HG03575 (cell line): ENCODE measurements around the gene GPANK1.

Source experiments
- ATAC-seq: cut with Tn5 transposase; IDR thresholded peaks from one replicate; pipeline ENCODE4 v1.9.1; 2021; ENCODE audit not compliant: unreplicated experiment, insufficient number of reproducible peaks, low FRiP score; ENCODE audit errors: extremely low read depth

Gene GPANK1

DNA sequence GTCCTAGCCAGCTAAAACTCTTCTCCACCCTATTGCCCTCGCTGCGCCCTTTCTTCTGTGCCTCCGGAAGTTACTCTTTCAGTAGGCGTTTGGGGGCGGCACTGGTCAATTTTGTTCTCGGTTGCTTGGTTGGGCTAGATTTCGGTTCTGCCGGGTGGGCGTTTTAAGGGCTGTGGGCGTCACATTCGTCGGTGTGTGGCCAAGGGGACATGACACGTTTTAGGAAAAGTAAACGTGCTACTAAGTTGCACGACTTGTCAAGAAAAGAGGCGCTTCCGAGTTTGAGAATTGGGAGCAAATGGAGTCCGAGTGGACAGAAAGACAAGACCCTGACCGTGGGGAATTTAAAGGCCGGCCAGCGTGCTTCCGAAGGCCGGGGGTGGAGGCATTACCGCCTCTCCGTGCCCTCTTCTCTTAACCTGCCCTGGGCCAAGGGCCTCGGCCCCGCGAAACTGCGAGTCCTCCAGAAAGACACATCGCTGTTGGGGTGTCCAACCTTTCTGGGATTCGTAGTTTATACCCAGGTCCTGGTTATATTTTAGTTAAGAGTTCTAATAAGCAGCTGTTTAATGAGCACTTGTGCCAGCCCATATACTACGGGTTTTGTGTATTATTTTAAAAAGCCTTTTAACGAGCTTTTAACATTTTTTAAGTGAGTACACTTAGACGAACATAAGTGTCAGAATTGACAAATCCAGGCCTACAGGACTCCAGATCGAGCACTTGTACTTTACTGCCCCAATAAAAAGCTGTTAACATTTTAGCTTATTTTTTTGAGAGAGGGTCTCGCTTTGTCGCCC is 11.7 kb downstream of the GPANK1 start:
- no peak for ATAC-seq

- no peak for ATAC-seq
These were observed 13.1 kb downstream of the GPANK1 start for GRCh38 chr6:31651602-31652191.

DNA sequence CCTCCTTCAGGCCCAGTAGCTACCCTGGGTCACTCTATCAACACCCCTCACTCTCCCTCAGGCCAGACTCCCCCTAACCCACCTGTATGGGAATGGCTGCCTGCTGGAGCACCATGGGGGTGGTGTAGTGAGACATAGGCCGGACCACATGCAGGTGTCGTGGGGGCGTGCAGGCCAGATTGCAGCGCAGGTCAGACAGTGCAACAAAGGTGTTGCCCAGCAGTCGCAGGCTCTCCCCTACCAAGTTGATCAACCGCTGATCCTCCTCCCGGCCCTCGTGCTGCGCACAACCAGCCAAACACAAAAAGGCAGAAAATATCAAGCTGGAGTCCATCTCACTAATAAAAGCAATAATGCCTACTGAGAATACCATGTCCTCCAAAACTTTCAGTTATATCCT is 19.5 kb downstream of the GPANK1 start:
- no peak for ATAC-seq

DNA sequence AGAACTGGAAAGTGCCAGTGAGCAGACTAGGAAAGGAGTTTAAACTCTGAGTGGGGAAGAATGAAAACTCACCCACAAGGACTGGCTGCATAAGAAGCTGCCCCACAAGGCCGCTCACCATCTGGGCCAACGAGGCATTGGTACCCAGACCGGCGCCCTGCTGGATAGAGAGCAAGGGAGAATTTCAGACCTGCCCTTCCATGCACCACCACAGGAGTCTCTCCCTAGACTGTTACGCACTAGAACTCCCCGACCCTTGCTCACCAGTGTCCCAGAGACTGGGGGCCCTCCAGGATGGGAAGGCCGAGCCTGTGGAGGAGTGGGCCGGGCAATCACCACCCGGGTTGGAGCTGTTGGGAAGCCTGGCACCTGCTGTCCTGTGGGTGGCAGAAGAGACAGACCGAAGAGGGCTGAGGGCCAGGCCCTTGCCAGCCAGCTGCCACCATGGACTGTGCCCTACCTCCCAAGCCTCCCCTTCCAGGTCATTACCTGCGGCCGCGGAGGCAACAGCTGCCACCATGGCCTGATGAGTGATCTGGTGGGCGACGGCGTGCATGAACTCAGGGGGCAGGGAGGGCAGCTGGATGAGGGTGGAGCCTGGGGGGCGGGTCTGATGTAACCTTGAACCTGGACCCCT is 20.9 kb downstream of the GPANK1 start:
- ATAC-seq = no peak

GRCh38 chr6:31642798-31643570 is 21.8 kb downstream of the GPANK1 start:
- no peak for ATAC-seq

DNA sequence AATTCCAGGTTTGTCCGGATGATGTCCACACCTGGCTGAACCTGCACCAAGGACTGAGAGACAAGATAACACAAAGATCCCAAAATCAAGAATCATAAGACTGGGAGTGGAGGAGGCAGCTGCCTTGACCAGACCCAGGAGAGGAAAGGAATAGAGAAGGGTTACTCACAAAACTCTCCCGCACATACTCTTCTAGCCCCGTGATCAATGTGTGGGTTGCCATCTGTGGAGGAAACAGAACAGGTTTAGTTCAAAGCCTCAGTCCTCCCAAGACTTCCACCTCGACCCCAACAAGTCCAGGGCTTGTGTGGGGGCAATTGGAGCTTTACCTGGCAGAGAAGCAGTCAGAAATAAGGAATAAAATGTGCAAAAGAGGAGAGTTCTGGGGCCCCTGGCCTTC is 23.4 kb downstream of the GPANK1 start:
- no peak for ATAC-seq

GRCh38 chr6:31640612-31641011 is 24.2 kb downstream of the GPANK1 start:
- no peak for ATAC-seq

DNA sequence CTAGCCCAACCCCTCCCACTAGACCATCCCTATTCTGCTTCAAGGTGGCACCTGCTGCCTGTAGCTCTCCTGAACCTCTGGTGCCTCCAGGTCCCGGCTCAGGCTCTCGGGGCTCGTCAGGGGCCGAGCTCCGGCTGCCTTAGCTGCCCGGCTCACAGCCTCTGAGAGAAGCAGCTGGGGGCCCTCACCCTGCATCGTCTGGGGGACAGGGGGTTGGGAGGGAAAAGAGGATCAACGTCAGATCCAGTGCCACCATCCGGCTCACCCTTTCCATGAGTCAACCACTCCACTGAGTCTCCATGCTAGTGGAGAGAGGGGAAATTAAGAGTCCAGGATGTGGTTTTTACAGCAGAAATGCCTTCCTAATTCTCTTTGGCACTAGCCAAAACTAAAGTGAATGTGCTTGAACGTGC is 25.3 kb downstream of the GPANK1 start:
- ATAC-seq = no peak

- ATAC-seq = no peak
These were observed 25.8 kb downstream of the GPANK1 start for GRCh38 chr6:31639043-31639442.

DNA sequence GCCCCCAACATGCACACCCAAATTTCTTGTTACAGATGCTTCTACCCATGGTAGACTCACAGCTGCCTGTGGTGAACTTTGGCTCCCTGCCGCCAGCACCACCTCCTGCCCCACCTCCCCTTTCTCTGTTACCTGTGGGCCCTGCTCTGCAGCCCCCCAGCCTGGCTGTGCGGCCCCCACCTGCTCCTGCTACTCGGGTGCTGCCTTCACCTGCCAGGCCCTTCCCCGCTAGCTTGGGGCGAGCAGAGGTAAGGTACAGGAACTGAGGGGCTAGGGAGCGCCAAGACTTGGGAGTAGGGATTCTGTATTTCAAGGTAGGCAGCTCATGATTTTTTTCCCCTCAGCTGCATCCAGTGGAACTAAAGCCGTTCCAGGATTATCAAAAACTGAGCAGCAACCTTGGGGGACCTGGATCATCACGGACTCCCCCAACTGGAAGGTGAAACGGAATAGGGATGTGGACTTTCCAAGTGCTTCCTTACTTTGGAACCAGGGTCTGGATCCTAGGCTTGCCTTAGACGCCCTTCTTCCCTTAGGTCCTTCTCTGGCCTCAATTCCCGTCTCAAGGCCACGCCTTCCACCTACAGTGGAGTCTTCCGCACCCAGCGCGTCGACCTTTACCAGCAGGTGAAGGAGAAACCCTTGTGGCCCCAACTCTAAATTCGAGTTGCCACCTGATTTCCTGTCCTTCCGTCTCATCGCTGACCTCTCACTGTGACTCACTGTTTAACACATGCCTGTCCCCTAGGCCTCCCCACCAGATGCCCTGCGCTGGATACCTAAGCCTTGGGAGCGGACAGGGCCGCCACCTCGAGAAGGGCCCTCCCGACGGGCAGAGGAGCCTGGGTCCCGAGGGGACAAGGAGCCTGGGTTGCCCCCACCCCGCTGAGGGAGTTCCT is 27.9 kb downstream of the GPANK1 start:
- ATAC-seq = no peak

GRCh38 chr6:31634969-31635575 is 29.7 kb downstream of the GPANK1 start:
- no peak for ATAC-seq

DNA sequence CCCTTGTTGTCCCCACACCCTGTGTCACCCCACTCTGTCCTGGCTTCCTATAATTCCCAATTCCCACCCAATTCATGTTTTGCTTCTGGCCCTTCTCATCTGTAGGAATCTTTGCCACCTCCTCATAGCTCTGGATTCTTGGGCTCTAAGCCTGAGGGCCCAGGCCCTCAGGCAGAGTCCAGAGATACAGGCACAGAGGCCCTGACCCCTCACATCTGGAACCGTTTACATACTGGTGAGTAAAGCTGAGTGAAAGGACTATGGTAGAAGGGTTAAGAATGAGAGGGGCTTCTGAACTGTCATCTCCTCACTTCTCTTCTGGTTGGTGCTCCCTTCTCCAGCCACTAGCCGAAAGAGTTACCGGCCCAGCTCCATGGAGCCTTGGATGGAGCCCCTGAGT is 30.7 kb downstream of the GPANK1 start:
- no peak for ATAC-seq

- no peak for ATAC-seq
These were observed 31.4 kb downstream of the GPANK1 start for GRCh38 chr6:31633447-31633846.

DNA sequence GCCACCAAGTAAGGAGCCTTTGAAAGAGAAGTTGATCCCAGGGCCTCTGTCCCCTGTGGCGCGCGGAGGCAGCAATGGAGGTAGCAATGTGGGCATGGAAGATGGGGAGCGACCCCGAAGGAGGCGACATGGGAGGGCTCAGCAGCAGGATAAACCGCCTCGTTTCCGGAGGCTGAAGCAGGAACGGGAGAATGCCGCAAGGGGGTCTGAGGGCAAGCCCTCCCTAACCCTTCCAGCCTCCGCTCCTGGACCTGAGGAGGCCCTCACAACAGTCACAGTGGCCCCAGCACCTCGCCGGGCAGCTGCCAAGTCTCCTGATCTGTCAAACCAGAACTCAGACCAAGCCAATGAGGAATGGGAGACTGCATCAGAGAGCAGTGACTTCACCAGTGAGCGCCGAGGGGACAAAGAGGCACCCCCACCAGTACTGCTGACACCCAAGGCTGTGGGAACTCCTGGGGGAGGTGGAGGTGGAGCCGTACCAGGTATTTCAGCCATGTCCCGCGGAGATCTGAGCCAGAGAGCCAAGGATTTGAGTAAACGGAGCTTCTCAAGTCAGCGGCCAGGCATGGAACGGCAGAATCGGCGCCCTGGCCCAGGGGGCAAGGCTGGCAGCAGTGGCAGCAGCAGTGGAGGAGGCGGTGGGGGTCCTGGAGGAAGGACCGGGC is 32.4 kb downstream of the GPANK1 start:
- no peak for ATAC-seq

DNA sequence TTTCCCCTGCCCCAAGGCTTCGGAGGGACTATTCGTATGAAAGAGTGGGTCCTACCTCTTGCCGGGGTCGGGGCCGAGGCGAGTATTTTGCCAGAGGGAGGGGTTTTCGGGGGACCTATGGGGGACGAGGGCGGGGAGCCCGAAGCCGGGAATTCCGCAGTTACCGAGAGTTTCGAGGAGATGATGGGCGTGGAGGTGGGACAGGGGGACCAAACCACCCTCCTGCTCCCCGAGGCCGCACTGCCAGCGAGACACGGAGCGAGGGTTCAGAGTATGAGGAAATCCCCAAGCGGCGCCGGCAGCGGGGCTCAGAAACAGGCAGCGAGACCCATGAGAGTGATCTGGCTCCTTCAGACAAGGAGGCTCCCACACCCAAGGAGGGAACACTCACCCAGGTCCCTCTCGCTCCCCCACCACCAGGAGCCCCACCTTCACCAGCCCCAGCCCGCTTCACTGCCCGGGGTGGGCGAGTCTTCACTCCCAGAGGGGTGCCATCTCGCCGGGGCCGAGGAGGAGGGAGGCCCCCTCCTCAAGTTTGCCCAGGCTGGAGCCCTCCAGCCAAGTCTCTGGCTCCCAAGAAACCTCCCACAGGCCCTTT is 33.0 kb downstream of the GPANK1 start:
- ATAC-seq = no peak

DNA sequence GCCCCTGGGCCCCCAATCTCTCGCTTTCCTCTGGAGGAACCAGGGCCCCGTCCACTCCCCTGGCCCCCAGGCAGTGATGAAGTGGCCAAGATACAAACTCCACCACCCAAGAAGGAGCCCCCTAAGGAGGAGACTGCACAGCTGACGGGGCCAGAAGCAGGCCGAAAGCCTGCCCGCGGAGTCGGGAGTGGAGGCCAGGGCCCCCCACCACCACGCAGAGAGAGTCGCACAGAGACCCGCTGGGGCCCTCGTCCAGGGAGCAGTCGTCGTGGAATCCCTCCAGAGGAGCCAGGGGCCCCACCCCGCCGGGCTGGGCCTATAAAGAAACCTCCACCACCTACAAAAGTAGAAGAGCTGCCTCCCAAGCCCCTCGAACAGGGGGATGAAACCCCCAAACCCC is 33.6 kb downstream of the GPANK1 start:
- ATAC-seq = no peak

DNA sequence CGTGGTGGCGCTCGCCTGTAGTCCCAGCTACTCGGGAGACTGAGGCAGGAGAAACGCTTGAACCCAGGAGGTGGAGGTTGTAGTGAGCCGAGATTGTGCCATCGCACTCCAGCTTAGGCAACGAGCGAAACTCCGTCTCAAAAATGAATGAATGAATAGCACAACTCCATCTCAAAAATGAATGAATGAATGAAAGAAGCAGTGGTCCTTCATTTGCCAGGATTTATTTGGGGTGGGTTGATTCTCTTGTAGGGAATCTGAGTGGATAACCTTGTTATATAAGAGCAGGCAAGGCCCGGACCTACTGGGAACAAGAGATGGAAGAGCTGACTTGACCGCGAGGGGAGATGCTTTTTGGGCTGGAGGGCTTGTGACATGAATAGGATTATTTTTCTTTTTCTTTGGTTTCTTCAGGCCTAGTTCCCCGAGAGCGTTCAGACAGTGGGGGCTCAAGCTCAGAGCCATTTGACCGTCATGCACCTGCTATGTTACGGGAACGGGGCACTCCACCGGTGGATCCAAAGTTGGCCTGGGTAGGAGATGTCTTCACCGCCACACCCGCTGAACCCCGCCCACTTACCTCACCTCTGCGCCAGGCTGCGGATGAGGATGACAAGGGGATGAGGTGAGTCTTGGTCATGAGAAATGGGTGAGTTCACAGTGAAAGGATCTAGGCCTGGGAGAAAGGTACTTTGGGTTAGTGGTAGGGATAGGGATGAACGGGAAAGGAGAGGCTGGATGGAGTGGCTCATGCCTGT is 34.4 kb downstream of the GPANK1 start:
- no peak for ATAC-seq
